Spinal cord (tissue), 10 donors: ENCODE results near the gene MID1. TPM values are rescaled to one million over a fixed set of nuclear protein-coding genes. Genes with fewer than 3 reads are reported as not detected.

Experiments
- DNase-seq, 6 donors: peaks; one replicate each; pipeline versions ENCODE4 v3.0.0 to v3.0.0-alpha.2; 2013 to 2015; ENCODE audit warnings: low spot score in 6 of 6, low read depth in 4 of 6
- H3K27ac ChIP-seq: one replicate; pipeline ENCODE4 v1.5.1; 2013; ENCODE audit warnings: low read depth, low read length, control low read depth
- H3K27me3 ChIP-seq: one replicate; pipeline ENCODE4 v1.6.1; 2013; ENCODE audit warnings: low read length; ENCODE audit not compliant: control insufficient read depth, insufficient read depth
- H3K36me3 ChIP-seq: one replicate; pipeline ENCODE4 v1.6.1; 2013; ENCODE audit warnings: low read length; ENCODE audit not compliant: control insufficient read depth, insufficient read depth
- H3K4me1 ChIP-seq: one replicate; pipeline ENCODE4 v1.6.1; 2013; ENCODE audit warnings: low read length; ENCODE audit not compliant: control insufficient read depth, insufficient read depth
- H3K4me3 ChIP-seq: one replicate; pipeline ENCODE4 v1.5.1; 2013; ENCODE audit warnings: low read depth, low read length, control low read depth
- H3K9me3 ChIP-seq: one replicate; pipeline ENCODE4 v1.6.1; 2013; ENCODE audit warnings: low read length; ENCODE audit not compliant: control insufficient read depth, insufficient read depth
- WGBS: methylation state at CpG from one replicate; pipeline ENCODE4 v1.1.5; 2013; ENCODE audit warnings: missing lambda C conversion rate; ENCODE audit not compliant: insufficient coverage; 5-methylcytosine and 5-hydroxymethylcytosine counted together
- polyA plus RNA-seq, 2 donors: library from polyadenylated mRNA; unstranded; fragments of 120-200 nt; gene quantifications; one replicate each; pipeline ENCODE4 v1.2.1, GENCODE V29; 2013; ENCODE audit not compliant: insufficient read length in 2 of 2
- total RNA-seq, 2 donors: library from RNA; depleted of rRNA in 1 of 2; stranded (reverse); fragments of 120-200 nt in 1 of 2; fragments of >200 nt in 1 of 2; gene quantifications; one replicate each; pipeline versions ENCODE4 v1.2.3 to v1.2.4, GENCODE V29; 2013 to 2014
- donor health status: healthy.

Gene MID1
- total and polyA plus RNA-seq, 4 donors = 6.2 to 22.7 (median 9.5) TPM

GRCh38 chrX:10648614-10649013 is 28.2 kb upstream of the MID1 start:
- Histone ChIP-seq H3K36me3 (no peaks in the 10 kb centered on the region), H3K27ac (no peak overlapping the region), H3K9me3 (no peaks in the 10 kb centered on the region), H3K4me3 (no peak overlapping the region), H3K27me3 (no peaks in the 10 kb centered on the region), H3K4me1 (no peaks in the 10 kb centered on the region)
- 30% methylated on average over 2 of the region's 3 CpGs for WGBS
- DNase-seq = no peak

- Histone ChIP-seq H3K4me1 (peaks cover 3% of the 10 kb centered on the region), H3K27ac (no peak overlapping the region), H3K27me3 (no peaks in the 10 kb centered on the region), H3K4me3 (no peak overlapping the region), H3K36me3 (no peaks in the 10 kb centered on the region), H3K9me3 (no peaks in the 10 kb centered on the region)
- no peak for DNase-seq
- WGBS = no CpG with 5 or more reads among the region's 1 CpG
These were observed 16.5 kb upstream of the MID1 start for GRCh38 chrX:10636851-10637250.

GRCh38 chrX:10636337-10636736 is 16.0 kb upstream of the MID1 start:
- DNase-seq = peak in 2 of 6 donors; percentile 66 to 71
- peaks cover 3% of the 10 kb centered on the region for H3K4me1 ChIP-seq
- no peak overlapping the region for H3K4me3 ChIP-seq
- H3K27me3 ChIP-seq = no peaks in the 10 kb centered on the region
- WGBS = 17% methylated on average over 1 of the region's 3 CpGs
- no peaks in the 10 kb centered on the region for H3K36me3 ChIP-seq
- H3K27ac ChIP-seq = no peak overlapping the region
- H3K9me3 ChIP-seq = no peaks in the 10 kb centered on the region

- DNase-seq = peak in 1 of 6 donors; percentile 67
- Histone ChIP-seq H3K27me3 (no peaks in the 10 kb centered on the region), H3K27ac (no peak overlapping the region), H3K9me3 (no peaks in the 10 kb centered on the region), H3K4me3 (no peak overlapping the region), H3K4me1 (peaks cover 3% of the 10 kb centered on the region), H3K36me3 (no peaks in the 10 kb centered on the region)
- WGBS = 18% methylated on average over 8 of the region's 15 CpGs
These were observed 14.2 kb upstream of the MID1 start for GRCh38 chrX:10634392-10635161.

- no CpG with 5 or more reads among the region's 2 CpGs for WGBS
- Histone ChIP-seq H3K4me1 (peaks cover 3% of the 10 kb centered on the region), H3K27ac (no peak overlapping the region), H3K27me3 (no peaks in the 10 kb centered on the region), H3K36me3 (no peaks in the 10 kb centered on the region), H3K4me3 (no peak overlapping the region), H3K9me3 (no peaks in the 10 kb centered on the region)
- peak in 2 of 6 donors; percentile 36 to 53 for DNase-seq
These were observed 13.3 kb upstream of the MID1 start for GRCh38 chrX:10633722-10634121.

GRCh38 chrX:10631416-10632145 is 11.2 kb upstream of the MID1 start:
- Histone ChIP-seq H3K36me3 (no peaks in the 10 kb centered on the region), H3K4me3 (no peak overlapping the region), H3K27me3 (peaks cover under 1% of the 10 kb centered on the region), H3K4me1 (peaks cover 3% of the 10 kb centered on the region), H3K27ac (no peak overlapping the region), H3K9me3 (no peaks in the 10 kb centered on the region)
- DNase-seq = no peak
- WGBS = 70% methylated on average over 1 of the region's 7 CpGs

GRCh38 chrX:10630320-10630719 is 9.9 kb upstream of the MID1 start:
- peaks cover 4% of the 10 kb centered on the region for H3K27me3 ChIP-seq
- H3K27ac ChIP-seq = no peak overlapping the region
- H3K36me3 ChIP-seq = no peaks in the 10 kb centered on the region
- peaks cover 3% of the 10 kb centered on the region for H3K4me1 ChIP-seq
- no peak overlapping the region for H3K4me3 ChIP-seq
- H3K9me3 ChIP-seq = no peaks in the 10 kb centered on the region
- WGBS = 57% methylated on average over 4 of the region's 4 CpGs
- DNase-seq = no peak

GRCh38 chrX:10629905-10630304 is 9.5 kb upstream of the MID1 start:
- Histone ChIP-seq H3K4me1 (peaks cover 3% of the 10 kb centered on the region), H3K9me3 (no peaks in the 10 kb centered on the region), H3K4me3 (no peak overlapping the region), H3K36me3 (no peaks in the 10 kb centered on the region), H3K27ac (no peak overlapping the region), H3K27me3 (peaks cover 4% of the 10 kb centered on the region)
- no peak for DNase-seq
- WGBS = 80% methylated on average over 1 of the region's 3 CpGs

- H3K27me3 ChIP-seq = peaks cover 6% of the 10 kb centered on the region
- WGBS = 100% methylated on average over 1 of the region's 3 CpGs
- H3K4me3 ChIP-seq = no peak overlapping the region
These were observed 8.5 kb upstream of the MID1 start for GRCh38 chrX:10628906-10629305.

GRCh38 chrX:10622197-10622596 is 1.8 kb upstream of the MID1 start:
- peaks cover 12% of the 10 kb centered on the region for H3K27me3 ChIP-seq
- peaks cover 3% of the 10 kb centered on the region for H3K4me1 ChIP-seq
- no peaks in the 10 kb centered on the region for H3K9me3 ChIP-seq
- H3K36me3 ChIP-seq = no peaks in the 10 kb centered on the region
- 52% methylated on average over 3 of the region's 3 CpGs for WGBS
- DNase-seq = no peak
- no peak overlapping the region for H3K27ac ChIP-seq
- no peak overlapping the region for H3K4me3 ChIP-seq

More at GRCh38 chrX:10628906-10629305, 8.5 kb upstream of the MID1 start:
- no peaks in the 10 kb centered on the region for H3K4me1 ChIP-seq
- H3K9me3 ChIP-seq = no peaks in the 10 kb centered on the region
- no peak for DNase-seq
- H3K36me3 ChIP-seq = no peaks in the 10 kb centered on the region
- H3K27ac ChIP-seq = no peak overlapping the region
